Esophagus squamous epithelium (tissue), 4 donors: Measurements from ENCODE around the gene THSD7A.

Source experiments
- POLR2A ChIP-seq, 4 donors: fragments of 450-650 bp; IDR thresholded peaks; one replicate each; pipeline ENCODE4 v1.6.1; 2017; ENCODE audit warnings: antibody characterized with exemption in 4 of 4, mild to moderate bottlenecking in 4 of 4, moderate library complexity in 3 of 4
- TF ChIP-seq, protein P1 (sequence below), 6 experiments: fragments of 450-650 bp in 4 of 6; fragments of 200-600 bp in 2 of 6; sonication (generic) in 2 of 6; IDR thresholded peaks; one replicate each; pipeline ENCODE4 v1.5.1; 2016 to 2019; ENCODE audit warnings: antibody characterized with exemption in 6 of 6, mild to moderate bottlenecking in 4 of 6, moderate library complexity in 4 of 6

- TF ChIP-seq, protein P1, sequence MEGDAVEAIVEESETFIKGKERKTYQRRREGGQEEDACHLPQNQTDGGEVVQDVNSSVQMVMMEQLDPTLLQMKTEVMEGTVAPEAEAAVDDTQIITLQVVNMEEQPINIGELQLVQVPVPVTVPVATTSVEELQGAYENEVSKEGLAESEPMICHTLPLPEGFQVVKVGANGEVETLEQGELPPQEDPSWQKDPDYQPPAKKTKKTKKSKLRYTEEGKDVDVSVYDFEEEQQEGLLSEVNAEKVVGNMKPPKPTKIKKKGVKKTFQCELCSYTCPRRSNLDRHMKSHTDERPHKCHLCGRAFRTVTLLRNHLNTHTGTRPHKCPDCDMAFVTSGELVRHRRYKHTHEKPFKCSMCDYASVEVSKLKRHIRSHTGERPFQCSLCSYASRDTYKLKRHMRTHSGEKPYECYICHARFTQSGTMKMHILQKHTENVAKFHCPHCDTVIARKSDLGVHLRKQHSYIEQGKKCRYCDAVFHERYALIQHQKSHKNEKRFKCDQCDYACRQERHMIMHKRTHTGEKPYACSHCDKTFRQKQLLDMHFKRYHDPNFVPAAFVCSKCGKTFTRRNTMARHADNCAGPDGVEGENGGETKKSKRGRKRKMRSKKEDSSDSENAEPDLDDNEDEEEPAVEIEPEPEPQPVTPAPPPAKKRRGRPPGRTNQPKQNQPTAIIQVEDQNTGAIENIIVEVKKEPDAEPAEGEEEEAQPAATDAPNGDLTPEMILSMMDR (IDR thresholded peaks at IDR 0.05) = peak in 3 of 6 experiments; percentile 13 to 27 (median 20)
- TF ChIP-seq POLR2A (IDR thresholded peaks at IDR 0.05) = no peak
Observed at GRCh38 chr7:11373546-11374142, 458.4 kb downstream of the THSD7A start.
